GM19468 (cell line): Measurements from ENCODE around the gene HSPB3.
A peak's percentile ranks its signal among the peaks of the same experiment; 100 is the strongest.
"Not testable (repeated sequence)": the region's sequence is repeated elsewhere in the genome, so short reads cannot be mapped to it uniquely, and the experiment has no call there.

Experiments used
- ATAC-seq: cut with Tn5 transposase; IDR thresholded peaks from one replicate; pipeline ENCODE4 v1.9.1; 2021; ENCODE audit warnings: mild to moderate bottlenecking, moderate library complexity, moderate number of reproducible peaks; ENCODE audit not compliant: unreplicated experiment; ENCODE audit errors: extremely low read depth

HSPB3 gene

GRCh38 chr5:54453046-54453445 is 2.5 kb upstream of the HSPB3 start:
- no peak for ATAC-seq

- no peak for ATAC-seq
These were observed 897 bp upstream of the HSPB3 start for GRCh38 chr5:54454602-54455001.

GRCh38 chr5:54457094-54457862 is 1.8 kb downstream of the HSPB3 start:
- ATAC-seq = no peak

- ATAC-seq = no peak
These were observed 2.7 kb downstream of the HSPB3 start for GRCh38 chr5:54458221-54458620.

GRCh38 chr5:54460181-54460919 is 4.9 kb downstream of the HSPB3 start:
- ATAC-seq = no peak

GRCh38 chr5:54462281-54462680 is 6.8 kb downstream of the HSPB3 start:
- ATAC-seq = no peak

- no peak for ATAC-seq
These were observed 8.2 kb downstream of the HSPB3 start for GRCh38 chr5:54463713-54464112.

GRCh38 chr5:54469622-54470021 is 14.1 kb downstream of the HSPB3 start:
- peak; percentile 42 for ATAC-seq

GRCh38 chr5:54470128-54470527 is 14.6 kb downstream of the HSPB3 start:
- no peak for ATAC-seq

GRCh38 chr5:54470677-54471076 is 15.2 kb downstream of the HSPB3 start:
- ATAC-seq = no peak

GRCh38 chr5:54471398-54471797 is 15.9 kb downstream of the HSPB3 start:
- no peak for ATAC-seq

- no peak for ATAC-seq
These were observed 21.2 kb downstream of the HSPB3 start for GRCh38 chr5:54476682-54477081.

- no peak for ATAC-seq
These were observed 22.5 kb downstream of the HSPB3 start for GRCh38 chr5:54477941-54478478.

GRCh38 chr5:54480296-54480695 is 24.8 kb downstream of the HSPB3 start:
- no peak for ATAC-seq

GRCh38 chr5:54484219-54484894 is 28.9 kb downstream of the HSPB3 start:
- no peak for ATAC-seq

- not testable (repeated sequence) for ATAC-seq
These were observed 30.2 kb downstream of the HSPB3 start for GRCh38 chr5:54485659-54486058.

GRCh38 chr5:54489648-54489979 is 34.1 kb downstream of the HSPB3 start:
- ATAC-seq = not testable (repeated sequence)

GRCh38 chr5:54491326-54491725 is 35.8 kb downstream of the HSPB3 start:
- ATAC-seq = no peak

- ATAC-seq = no peak
These were observed 36.7 kb downstream of the HSPB3 start for GRCh38 chr5:54492178-54492577.

GRCh38 chr5:54495027-54495426 is 39.5 kb downstream of the HSPB3 start:
- ATAC-seq = no peak
